Thoracic aorta (tissue), 2 donors: ENCODE measurements around the gene TMEM236. TPM values are rescaled to one million over a fixed set of nuclear protein-coding genes. Genes with fewer than 3 reads are reported as not detected.
"Not testable (repeated sequence)": the region's sequence is repeated elsewhere in the genome, so short reads cannot be mapped to it uniquely, and the experiment has no call there.

Experiments used
- ATAC-seq: fragments of 150-250 bp; one replicate; pipeline ENCODE4 v1.8.0; 2017; ENCODE audit warnings: low read depth; ENCODE audit not compliant: insufficient number of reproducible peaks, low FRiP score
- DNase-seq: peaks from one replicate; pipeline ENCODE4 v3.0.0-alpha.2; 2020; ENCODE audit warnings: low spot score
- H3K27ac ChIP-seq, 2 donors: fragments of 200-600 bp; sonication (generic); 1 replicate in 1 of 2; 2 replicates in 1 of 2; pipeline ENCODE4 v1.5.1; 2016; ENCODE audit warnings: mild to moderate bottlenecking in 2 of 2, moderate library complexity in 2 of 2
- H3K27me3 ChIP-seq: fragments of 200-600 bp; sonication (generic); replicated peaks from 2 replicates; pipeline ENCODE4 v1.6.0; 2016; ENCODE audit warnings: mild to moderate bottlenecking; ENCODE audit not compliant: insufficient read depth
- H3K36me3 ChIP-seq: fragments of 200-600 bp; sonication (generic); one replicate; pipeline ENCODE4 v1.5.1; 2016
- H3K4me1 ChIP-seq, 2 donors: fragments of 200-600 bp; sonication (generic); 1 replicate in 1 of 2; 2 replicates in 1 of 2; pipeline versions ENCODE4 v1.5.1 to v1.6.0; 2016; ENCODE audit warnings: low read depth in 2 of 2, mild to moderate bottlenecking in 1 of 2; ENCODE audit not compliant: control insufficient read depth in 1 of 2
- H3K4me3 ChIP-seq: fragments of 200-600 bp; sonication (generic); 2 replicates; pipeline ENCODE4 v1.5.1; 2016; ENCODE audit warnings: mild to moderate bottlenecking
- H3K9me3 ChIP-seq: fragments of 200-600 bp; sonication (generic); 2 replicates; pipeline ENCODE4 v1.5.1; 2016
- total RNA-seq, 2 donors: library from RNA; depleted of rRNA; stranded (reverse); fragments of >200 nt; gene quantifications; one replicate each; pipeline versions ENCODE4 v1.1.0 to v1.2.3, GENCODE V29; 2016
- TF ChIP-seq, protein P1 (sequence below): fragments of 200-600 bp; sonication (generic); IDR thresholded peaks from one replicate; pipeline ENCODE4 v1.5.1; 2019; ENCODE audit warnings: antibody characterized with exemption

The TMEM236 gene
- total RNA-seq, 2 donors from 2014 or later = 1.1 to 2.0 TPM

GRCh38 chr10:17712053-17712452, 39.9 kb upstream of the TMEM236 start:
- no peaks in the 10 kb centered on the region for H3K27me3 ChIP-seq
- ATAC-seq = no peak
- no peak overlapping the region for H3K4me3 ChIP-seq
- no peaks in the 10 kb centered on the region for H3K9me3 ChIP-seq
- TF ChIP-seq, protein P1, sequence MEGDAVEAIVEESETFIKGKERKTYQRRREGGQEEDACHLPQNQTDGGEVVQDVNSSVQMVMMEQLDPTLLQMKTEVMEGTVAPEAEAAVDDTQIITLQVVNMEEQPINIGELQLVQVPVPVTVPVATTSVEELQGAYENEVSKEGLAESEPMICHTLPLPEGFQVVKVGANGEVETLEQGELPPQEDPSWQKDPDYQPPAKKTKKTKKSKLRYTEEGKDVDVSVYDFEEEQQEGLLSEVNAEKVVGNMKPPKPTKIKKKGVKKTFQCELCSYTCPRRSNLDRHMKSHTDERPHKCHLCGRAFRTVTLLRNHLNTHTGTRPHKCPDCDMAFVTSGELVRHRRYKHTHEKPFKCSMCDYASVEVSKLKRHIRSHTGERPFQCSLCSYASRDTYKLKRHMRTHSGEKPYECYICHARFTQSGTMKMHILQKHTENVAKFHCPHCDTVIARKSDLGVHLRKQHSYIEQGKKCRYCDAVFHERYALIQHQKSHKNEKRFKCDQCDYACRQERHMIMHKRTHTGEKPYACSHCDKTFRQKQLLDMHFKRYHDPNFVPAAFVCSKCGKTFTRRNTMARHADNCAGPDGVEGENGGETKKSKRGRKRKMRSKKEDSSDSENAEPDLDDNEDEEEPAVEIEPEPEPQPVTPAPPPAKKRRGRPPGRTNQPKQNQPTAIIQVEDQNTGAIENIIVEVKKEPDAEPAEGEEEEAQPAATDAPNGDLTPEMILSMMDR = no peak
- DNase-seq = no peak
- no peak overlapping the region for H3K27ac ChIP-seq
- H3K4me1 ChIP-seq = no peaks in the 10 kb centered on the region
- peaks cover 33% of the 10 kb centered on the region for H3K36me3 ChIP-seq

DNA sequence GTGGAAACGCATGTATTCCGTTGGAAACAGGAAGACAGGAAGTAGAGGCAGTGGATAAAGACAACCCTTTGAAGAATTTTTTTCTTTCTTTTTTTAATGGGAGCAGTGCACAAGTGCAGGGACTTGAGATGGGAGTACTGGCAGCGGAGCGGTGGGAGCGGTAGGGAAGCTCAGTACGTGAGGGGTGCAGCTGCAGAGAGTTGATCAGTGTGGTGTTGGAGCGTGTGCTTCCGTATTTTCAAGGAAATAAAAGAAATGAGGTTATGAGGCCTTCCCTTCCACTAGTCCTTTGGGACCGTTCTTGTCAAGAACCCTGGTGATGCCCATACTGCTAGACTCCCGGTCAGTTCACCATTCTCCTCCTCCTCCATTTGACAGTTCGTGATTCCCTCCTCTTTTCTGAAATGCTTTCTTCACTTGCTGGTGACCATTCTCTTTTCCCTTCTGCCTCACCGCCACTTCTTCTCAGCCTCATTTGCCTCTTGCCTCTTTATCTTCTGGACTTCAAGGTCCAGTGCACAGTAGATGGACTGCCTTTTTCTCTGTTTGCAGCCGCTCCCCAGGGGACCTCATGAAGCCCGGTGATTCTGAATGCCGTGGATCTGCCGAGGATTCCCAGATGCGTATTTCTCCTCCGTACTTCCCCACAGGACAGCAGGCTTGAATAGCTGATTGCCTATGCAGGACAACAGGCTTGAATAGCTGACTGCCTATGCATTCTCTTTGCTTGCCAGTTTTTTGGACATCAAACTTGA, 39.1 kb upstream of the TMEM236 start:
- H3K27ac ChIP-seq = no peak overlapping the region
- H3K9me3 ChIP-seq = no peaks in the 10 kb centered on the region
- DNase-seq (no peak), ATAC-seq (no peak)
- TF ChIP-seq, protein P1 = no peak
- H3K4me1 ChIP-seq = no peaks in the 10 kb centered on the region
- no peak overlapping the region for H3K4me3 ChIP-seq
- peaks cover 39% of the 10 kb centered on the region for H3K36me3 ChIP-seq
- H3K27me3 ChIP-seq = no peaks in the 10 kb centered on the region

- no peak overlapping the region for H3K27ac ChIP-seq
- no peak for ATAC-seq
- peaks cover 37% of the 10 kb centered on the region for H3K36me3 ChIP-seq
- no peak overlapping the region for H3K4me3 ChIP-seq
- no peak for DNase-seq
- TF ChIP-seq, protein P1 = no peak
- H3K27me3 ChIP-seq = no peaks in the 10 kb centered on the region
- H3K9me3 ChIP-seq = no peaks in the 10 kb centered on the region
- H3K4me1 ChIP-seq = no peaks in the 10 kb centered on the region
Observed at GRCh38 chr10:17713758-17714157, 38.2 kb upstream of the TMEM236 start.

DNA sequence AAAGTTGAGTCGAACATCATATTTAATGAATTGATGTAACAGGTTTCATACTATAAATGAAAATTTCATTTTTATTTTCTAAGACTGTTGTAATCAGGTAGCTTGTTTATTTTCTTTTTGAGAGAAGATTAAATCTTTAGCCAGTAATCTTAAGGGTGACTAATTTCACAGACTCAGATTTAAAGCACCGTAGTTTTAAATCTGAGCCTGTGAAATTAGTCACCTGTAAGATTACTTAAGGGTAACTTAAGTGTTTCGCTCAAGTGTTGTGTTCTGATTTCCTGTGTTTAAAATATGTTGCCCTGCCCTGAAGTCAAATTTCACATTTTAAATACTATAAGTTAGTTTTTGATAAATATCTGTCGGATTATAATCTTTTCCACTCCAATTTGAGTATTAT, 35.8 kb upstream of the TMEM236 start:
- peaks cover 27% of the 10 kb centered on the region for H3K36me3 ChIP-seq
- DNase-seq = no peak
- TF ChIP-seq, protein P1 = no peak
- no peaks in the 10 kb centered on the region for H3K4me1 ChIP-seq
- no peak overlapping the region for H3K27ac ChIP-seq
- ATAC-seq = no peak
- no peaks in the 10 kb centered on the region for H3K9me3 ChIP-seq
- H3K4me3 ChIP-seq = no peak overlapping the region
- H3K27me3 ChIP-seq = no peaks in the 10 kb centered on the region

DNA sequence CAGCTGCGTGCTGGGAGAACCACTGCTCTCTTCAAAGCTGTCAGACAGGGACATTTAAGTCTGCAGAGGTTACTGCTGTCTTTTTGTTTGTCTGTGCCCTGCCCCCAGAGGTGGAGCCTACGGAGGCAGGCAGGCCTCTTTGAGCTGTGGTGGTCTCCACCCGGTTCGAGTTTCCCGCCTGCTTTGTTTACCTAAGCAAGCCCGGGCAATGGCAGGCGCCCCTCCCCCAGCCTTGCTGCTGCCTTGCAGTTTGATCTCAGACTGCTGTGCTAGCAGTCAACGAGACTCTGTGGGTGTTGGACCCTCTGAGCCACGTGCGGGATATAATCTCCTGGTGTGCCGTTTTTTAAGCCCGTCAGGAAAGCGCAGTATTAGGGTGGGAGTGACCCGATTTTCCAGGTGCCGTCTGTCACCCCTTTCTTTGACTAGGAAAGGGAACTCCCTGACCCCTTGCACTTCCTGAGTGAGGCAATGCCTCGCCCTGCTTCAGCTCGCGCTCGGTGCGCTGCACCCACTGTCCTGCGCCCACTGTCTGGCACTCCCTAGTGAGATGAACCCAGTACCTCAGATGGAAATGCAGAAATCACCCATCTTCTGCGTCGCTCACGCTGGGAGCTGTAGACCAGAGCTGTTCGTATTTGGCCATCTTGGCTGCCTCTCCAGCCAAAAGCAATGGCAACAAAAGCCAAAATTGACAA, 29.5 kb upstream of the TMEM236 start:
- not testable (repeated sequence) for H3K4me3 ChIP-seq, H3K27me3 ChIP-seq, H3K36me3 ChIP-seq, H3K27ac ChIP-seq, H3K4me1 ChIP-seq, DNase-seq, ATAC-seq, H3K9me3 ChIP-seq
